HG03064 (cell line): ENCODE data around the gene KRTAP10-12.

Experiments
- ATAC-seq: cut with Tn5 transposase; IDR thresholded peaks from one replicate; pipeline ENCODE4 v1.9.1; 2021; ENCODE audit warnings: low read depth; ENCODE audit not compliant: unreplicated experiment

The KRTAP10-12 gene

GRCh38 chr21:44710756-44711326 lies 13.9 kb downstream of the KRTAP10-12 start:
- ATAC-seq: no peak

- ATAC-seq: no peak
These were observed 14.6 kb downstream of the KRTAP10-12 start, which contains the start of gene TSPEAR for GRCh38 chr21:44711327-44712202. TSS of gene TSPEAR (minus strand) at chr21:44711572. CDS start at chr21:44711514, 58 bp downstream.

- ATAC-seq: no peak
These were observed 15.4 kb downstream of the KRTAP10-12 start for GRCh38 chr21:44712203-44713028.

- ATAC-seq: no peak
These were observed 16.2 kb downstream of the KRTAP10-12 start for GRCh38 chr21:44713130-44713529.

- ATAC-seq: no peak
These were observed 16.9 kb downstream of the KRTAP10-12 start for GRCh38 chr21:44713846-44714245.

GRCh38 chr21:44714905-44715304 lies 17.9 kb downstream of the KRTAP10-12 start:
- no peak for ATAC-seq

GRCh38 chr21:44716984-44717383 lies 20.0 kb downstream of the KRTAP10-12 start:
- ATAC-seq: no peak

GRCh38 chr21:44718093-44718492 lies 21.1 kb downstream of the KRTAP10-12 start:
- no peak for ATAC-seq

GRCh38 chr21:44718571-44718970 lies 21.6 kb downstream of the KRTAP10-12 start:
- ATAC-seq: no peak

GRCh38 chr21:44720170-44720569 lies 23.2 kb downstream of the KRTAP10-12 start:
- no peak for ATAC-seq

GRCh38 chr21:44722731-44723130 lies 25.8 kb downstream of the KRTAP10-12 start:
- no peak for ATAC-seq

GRCh38 chr21:44723177-44724131 lies 26.5 kb downstream of the KRTAP10-12 start:
- ATAC-seq: no peak

- ATAC-seq: no peak
These were observed 27.2 kb downstream of the KRTAP10-12 start for GRCh38 chr21:44724196-44724595.

- no peak for ATAC-seq
These were observed 28.0 kb downstream of the KRTAP10-12 start for GRCh38 chr21:44724926-44725325.

- ATAC-seq: no peak
These were observed 29.9 kb downstream of the KRTAP10-12 start for GRCh38 chr21:44726826-44727225.

GRCh38 chr21:44727321-44727720 lies 30.3 kb downstream of the KRTAP10-12 start:
- ATAC-seq: no peak

GRCh38 chr21:44727757-44728156 lies 30.8 kb downstream of the KRTAP10-12 start:
- ATAC-seq: no peak

GRCh38 chr21:44728716-44729115 lies 31.7 kb downstream of the KRTAP10-12 start:
- no peak for ATAC-seq

- ATAC-seq: no peak
These were observed 32.5 kb downstream of the KRTAP10-12 start for GRCh38 chr21:44729336-44730027.
